NB4 (cell line): ENCODE results near the gene TSPAN4.
A peak's percentile ranks its signal among the peaks of the same experiment; 100 is the strongest.

Experiments
- DNase-seq: peaks from one replicate; pipeline ENCODE4 v3.0.0; 2010; ENCODE audit warnings: low read depth
- H3K4me3 ChIP-seq: one replicate; pipeline ENCODE4 v1.5.1; 2011; ENCODE audit warnings: mild to moderate bottlenecking, low read depth, low read length, moderate library complexity
- MYC ChIP-seq: IDR thresholded peaks from 2 replicates; pipeline ENCODE4 v1.6.1; 2011; ENCODE audit warnings: low read depth, low read length
- POLR2A ChIP-seq: IDR thresholded peaks from 2 replicates; pipeline ENCODE4 v1.6.1; 2011; ENCODE audit warnings: mild to moderate bottlenecking; ENCODE audit not compliant: insufficient read length; ENCODE audit errors: extremely low read depth
- TF ChIP-seq, protein P1 (sequence below): IDR thresholded peaks from 2 replicates; pipeline ENCODE4 v1.6.1; 2011; ENCODE audit warnings: low read depth, low read length
- TF ChIP-seq, protein P2 (sequence below): IDR thresholded peaks from one replicate; pipeline ENCODE4 v1.5.1; 2012; ENCODE audit warnings: low read depth, low read length

The TSPAN4 gene

DNA sequence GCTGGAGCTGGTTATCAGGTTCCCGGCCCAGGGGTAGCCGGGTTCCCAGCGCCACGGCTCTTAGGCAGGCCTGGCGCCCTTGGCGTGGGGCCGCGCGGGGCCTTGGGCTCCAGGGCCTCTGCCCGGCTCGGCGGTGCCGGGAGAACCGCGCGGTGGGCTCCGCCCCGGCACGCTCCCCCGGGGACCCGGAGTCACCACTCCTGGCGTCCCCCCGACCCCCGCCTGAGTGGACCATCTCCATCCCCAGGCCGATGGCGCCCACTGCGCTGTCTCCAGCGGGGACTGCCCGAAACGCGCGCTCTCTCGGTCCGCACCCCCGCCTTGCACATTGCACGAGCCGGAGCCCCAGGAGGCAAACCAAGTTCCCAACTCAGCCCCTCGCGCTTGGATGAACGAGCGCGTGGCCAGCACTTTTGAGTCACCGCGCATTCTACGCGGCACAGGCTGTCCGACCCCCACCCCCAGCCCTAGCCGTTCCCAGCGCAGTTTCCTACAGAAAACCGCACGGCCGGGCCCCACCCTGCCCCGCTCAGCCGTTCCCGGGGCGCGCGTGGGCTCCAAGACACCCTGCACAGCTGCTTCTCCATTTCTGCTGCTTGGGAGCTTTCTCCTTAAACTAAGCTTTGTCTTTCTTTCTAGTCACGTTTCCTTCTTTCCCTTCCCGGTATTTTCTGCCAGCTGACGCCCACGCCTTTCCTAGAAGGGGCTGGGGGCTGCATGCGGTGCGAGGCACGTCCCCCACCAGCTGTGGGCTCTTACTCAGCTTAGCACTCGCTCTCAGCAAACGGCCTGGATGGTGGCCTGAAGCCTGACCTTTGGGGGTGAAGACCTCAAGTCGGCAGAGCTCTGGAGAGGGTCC is 68.6 kb downstream of the TSPAN4 start:
- DNase-seq: peak; percentile 85

DNA sequence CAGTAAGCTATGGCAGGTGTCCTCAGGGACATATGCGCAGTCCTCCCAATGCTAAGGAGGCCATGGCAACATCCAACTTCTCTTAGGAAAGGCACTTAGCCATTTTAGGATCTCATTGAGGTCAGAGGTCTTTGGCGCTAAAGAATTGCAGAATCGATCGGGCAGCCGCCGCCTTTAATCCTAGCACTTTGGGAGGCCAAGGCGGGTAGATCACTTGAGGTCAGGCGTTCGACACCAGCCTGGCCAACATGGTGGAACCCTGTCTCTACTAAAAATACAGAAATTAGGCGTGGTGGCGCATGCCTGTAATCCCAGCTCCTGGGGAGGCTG is 69.2 kb downstream of the TSPAN4 start:
- TF ChIP-seq POLR2A (no peak), MYC (no peak)
- TF ChIP-seq, protein P1, sequence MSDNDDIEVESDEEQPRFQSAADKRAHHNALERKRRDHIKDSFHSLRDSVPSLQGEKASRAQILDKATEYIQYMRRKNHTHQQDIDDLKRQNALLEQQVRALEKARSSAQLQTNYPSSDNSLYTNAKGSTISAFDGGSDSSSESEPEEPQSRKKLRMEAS: no peak
- TF ChIP-seq, protein P2, sequence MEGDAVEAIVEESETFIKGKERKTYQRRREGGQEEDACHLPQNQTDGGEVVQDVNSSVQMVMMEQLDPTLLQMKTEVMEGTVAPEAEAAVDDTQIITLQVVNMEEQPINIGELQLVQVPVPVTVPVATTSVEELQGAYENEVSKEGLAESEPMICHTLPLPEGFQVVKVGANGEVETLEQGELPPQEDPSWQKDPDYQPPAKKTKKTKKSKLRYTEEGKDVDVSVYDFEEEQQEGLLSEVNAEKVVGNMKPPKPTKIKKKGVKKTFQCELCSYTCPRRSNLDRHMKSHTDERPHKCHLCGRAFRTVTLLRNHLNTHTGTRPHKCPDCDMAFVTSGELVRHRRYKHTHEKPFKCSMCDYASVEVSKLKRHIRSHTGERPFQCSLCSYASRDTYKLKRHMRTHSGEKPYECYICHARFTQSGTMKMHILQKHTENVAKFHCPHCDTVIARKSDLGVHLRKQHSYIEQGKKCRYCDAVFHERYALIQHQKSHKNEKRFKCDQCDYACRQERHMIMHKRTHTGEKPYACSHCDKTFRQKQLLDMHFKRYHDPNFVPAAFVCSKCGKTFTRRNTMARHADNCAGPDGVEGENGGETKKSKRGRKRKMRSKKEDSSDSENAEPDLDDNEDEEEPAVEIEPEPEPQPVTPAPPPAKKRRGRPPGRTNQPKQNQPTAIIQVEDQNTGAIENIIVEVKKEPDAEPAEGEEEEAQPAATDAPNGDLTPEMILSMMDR: no peak
- no peak for DNase-seq
- no peak overlapping the region for H3K4me3 ChIP-seq

More for the DNA sequence above, 68.6 kb downstream of the TSPAN4 start:
- peak overlapping the region; percentile 49 for H3K4me3 ChIP-seq
- peak; percentile 67 for TF ChIP-seq POLR2A
- TF ChIP-seq, protein P2: no peak
- TF ChIP-seq MYC: peak; percentile 75
- TF ChIP-seq, protein P1: peak; percentile 70

DNA sequence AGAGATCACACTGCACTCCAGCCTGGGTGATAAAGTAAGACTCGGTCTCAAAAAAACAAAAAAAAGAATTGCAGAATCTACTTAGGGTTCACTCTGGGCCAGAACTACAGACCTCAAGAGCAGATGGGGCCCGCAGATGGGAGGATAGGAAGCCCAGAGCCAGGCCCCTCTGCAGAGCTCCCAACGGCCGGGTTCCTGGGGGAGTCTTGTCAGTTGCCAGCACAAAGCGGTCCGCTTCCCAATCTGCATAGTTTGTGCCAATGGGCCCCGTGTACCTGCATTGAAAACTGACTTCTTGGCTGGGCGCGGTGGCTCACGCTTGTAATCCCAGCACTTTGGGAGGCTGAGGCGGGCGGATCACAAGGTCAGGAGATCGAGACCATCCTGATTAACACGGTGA is 69.6 kb downstream of the TSPAN4 start:
- H3K4me3 ChIP-seq: no peak overlapping the region
- DNase-seq: no peak
- TF ChIP-seq, protein P1: no peak
- TF ChIP-seq, protein P2: no peak
- TF ChIP-seq POLR2A (no peak), MYC (no peak)

DNA sequence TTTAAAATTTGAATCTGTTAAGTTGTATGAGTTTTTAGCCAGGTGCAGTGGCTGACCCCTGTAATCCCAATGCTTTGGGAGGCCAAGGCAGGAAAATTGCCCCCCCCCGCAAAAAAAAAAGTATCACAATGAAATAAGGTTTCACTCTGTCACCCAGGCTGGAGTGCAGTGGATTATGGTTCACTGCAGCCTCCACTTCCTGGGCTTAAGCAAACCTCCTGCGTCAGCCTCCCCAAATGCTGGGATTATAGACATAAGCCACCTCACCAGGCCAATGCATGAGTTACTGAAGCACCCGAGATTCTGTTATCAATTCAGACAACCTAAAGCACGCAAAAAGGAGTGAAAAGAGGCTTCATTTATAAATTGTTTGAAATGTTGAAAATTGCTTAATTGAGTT is 70.4 kb downstream of the TSPAN4 start:
- no peak overlapping the region for H3K4me3 ChIP-seq
- DNase-seq: no peak
- TF ChIP-seq MYC: no peak
- TF ChIP-seq POLR2A: no peak
- TF ChIP-seq, protein P1: no peak
- TF ChIP-seq, protein P2: no peak

DNA sequence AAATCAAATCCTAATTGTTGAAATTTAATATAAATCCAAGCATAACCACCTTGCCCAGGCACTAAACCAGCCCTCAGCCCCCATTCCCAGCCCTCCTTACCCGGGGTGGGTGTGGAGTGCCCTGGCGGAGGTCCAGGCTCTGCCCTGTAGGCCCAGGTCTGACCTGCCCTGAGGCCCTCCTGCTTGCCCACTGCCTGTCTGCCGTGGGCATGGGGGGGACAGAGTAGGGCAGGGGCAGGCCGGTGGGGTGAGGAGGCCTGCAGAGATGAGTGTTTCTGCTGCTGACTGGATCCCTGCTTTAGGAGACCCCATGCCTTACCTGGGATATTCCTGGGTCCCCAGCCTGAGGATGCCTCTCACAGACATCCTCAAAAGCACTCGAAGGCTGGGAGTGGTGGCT is 71.6 kb downstream of the TSPAN4 start:
- H3K4me3 ChIP-seq: no peak overlapping the region
- DNase-seq: no peak
- TF ChIP-seq POLR2A (no peak), MYC (no peak)
- TF ChIP-seq, protein P1: no peak
- TF ChIP-seq, protein P2: no peak
